ENCODE results near the gene STXBP3.
"Not testable (repeated sequence)": the region's sequence is repeated elsewhere in the genome, so short reads cannot be mapped to it uniquely, and the experiment has no call there.

The STXBP3 gene

DNA sequence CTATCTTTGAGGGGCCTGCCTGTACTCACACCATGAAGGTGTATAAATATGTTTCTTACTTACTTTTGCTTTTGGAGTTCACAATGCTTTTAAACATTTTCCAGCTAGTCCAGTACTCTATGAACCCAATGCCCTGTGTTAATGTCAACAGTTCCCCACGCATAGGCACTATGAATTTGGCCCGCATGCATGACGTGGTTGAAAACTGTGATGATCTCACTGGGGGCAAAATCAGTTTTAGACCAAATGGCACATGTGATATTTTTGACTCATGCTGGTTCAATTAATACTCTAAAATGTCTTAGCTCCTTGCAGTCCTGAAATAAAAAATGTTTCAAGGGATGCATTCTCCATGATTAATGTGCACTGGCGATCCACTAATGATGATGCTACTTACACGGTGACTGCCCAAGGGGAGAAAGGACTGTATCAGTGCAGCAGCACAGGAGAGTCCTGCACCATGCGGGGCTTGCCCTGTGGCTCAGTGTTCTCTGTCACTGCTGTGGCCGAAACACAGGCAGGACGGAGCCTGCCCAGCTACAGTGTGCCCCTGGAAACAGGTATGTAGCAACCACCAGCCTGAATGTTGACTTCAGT, 18.0 kb upstream of the STXBP3 start:
- no peak for DNase-seq (ENCODE audit: low spot score)

DNA sequence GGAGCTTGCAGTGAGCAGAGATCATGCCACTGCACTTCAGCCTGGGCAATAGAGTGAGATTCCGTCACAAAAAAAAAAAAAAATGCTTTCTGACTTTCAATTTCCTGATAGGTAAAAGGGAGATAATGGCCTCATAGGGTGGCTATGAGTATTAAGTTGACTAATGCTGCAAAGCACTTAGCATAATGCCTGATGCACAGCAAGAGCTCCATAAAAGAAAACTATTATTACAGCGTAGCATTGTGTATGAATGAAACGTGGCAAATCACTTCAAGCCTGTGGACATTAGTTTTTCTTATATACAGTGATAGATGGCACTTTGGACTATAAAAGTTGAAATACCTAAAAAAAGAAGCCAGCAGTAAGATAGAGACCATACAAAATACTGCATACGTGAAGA, 17.0 kb upstream of the STXBP3 start:
- DNase-seq (ENCODE audit: low spot score), result no peak

DNA sequence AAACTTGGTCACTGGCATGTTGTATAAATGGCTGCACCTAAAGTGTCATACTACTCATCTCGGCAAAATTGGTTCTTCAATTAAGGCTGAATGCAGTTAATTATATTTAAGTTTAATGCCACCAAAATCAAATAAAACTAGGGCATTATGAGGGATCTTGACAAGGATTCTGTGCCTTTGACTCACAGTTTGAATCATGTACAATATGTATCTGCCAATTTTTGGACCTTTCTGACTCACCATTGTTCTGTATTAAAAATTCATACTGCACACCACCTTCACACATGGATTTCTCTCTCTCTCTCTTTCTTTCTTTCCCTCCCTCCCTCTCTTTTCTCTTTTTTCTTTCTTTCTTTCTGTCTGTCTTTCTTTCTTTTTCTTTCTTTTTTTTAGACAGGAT, 14.1 kb upstream of the STXBP3 start:
- no peak for DNase-seq (ENCODE audit: low spot score)

DNA sequence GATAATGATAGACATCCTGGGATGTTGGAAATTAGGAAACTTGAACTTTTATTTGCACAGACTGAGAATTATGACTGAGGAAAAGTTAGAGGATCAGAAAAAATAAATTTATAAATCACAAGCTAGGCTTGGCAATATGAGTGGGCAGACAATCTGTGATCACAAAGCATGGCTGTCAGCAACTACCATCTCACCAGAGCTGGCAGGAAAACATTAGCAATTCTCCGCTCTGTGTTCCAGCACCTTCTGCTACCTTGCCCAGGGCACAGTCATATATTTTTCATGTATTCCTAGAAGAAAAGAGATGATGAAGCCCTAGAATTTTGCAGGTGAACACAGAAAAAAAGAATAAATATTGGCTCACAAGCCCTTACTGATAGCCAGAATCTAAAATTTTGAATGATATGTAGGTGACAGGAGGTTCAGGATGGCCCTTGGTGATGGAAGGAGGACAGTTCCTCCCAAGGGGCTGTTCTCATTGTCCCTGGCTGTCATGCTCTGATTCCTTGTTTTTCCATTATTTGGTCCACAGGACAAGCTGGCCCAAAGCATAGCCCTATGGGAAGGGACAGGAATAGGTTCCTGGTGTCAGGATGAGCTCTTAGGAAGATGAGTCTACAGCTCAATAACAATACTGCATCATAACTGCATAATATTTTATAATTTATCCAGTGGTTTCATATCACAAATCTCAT, 12.2 kb upstream of the STXBP3 start:
- DNase-seq (ENCODE audit: low spot score), result no peak

DNA sequence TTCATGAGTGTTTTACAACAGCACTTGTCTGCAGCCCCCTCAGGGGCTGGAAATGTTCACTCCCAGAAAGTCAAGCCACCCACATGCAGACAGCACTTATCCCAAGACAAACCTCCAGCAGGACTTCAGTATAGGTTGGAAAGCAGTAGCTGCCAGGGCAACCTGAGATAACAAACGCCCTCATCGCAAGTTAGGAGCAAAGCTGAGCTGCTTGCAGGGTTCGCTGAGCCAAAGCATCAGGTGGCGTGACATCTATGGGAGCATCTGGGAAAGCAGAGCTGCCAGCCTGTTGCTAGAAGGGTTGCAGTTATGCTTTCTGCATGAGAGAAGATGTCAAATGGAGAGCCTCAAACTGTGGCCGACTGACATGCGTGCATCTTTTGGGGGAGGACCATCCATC, 4.2 kb upstream of the STXBP3 start:
- no peak for DNase-seq (ENCODE audit: low spot score)

DNA sequence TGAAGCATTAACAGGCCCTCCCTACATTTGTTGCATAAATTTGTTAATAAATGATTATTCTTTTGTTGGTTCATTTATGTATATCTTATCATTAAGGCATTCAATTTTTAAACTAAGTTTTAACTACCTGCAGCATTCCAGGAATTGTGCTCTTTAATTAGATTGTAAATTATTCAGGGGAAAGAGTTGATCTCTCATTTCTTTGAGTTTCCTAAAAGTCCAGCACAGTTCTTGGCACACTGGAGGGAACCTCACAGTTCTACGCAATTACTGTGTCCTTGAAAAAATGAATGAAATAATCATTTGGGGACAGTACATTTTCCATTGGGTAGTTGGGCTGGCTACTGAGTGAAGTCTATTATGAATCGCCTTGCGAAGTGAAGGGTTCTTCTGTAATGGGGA, 493 bp upstream of the STXBP3 start:
- no peak for DNase-seq (ENCODE audit: low spot score)

DNA sequence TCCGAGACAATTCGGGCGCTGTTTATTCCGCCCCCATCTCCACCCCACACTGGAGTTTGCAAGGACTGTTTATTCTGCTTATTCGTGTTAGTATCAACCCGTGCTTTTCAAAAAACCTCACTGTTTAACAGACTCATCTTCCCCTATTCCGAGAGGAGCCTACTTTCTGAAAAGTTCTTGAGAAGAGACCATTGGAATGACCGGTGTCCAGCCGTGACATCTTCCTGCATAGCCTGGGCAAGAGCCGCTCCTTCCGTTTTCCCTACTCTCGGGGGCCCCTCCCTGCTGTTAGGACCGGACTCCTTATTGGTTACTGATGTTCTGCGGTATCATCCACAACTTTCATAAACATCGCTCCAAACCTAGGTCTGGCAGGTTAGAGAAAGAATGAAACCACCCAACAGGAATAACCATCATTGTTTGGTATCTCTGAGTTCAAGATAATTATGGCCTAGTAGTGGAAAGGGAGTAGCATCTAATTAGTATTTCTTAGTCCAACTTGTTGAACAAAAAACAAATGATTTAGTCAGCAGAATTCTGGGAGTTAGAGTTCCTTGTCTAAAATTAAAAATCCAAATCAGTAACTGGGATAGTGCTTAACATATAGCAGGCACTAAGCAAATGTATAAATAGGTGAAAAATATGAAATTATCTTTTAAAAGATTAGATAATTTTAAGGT, 837 bp downstream of the STXBP3 start:
- DNase-seq (ENCODE audit: low spot score), result peak; percentile 80

DNA sequence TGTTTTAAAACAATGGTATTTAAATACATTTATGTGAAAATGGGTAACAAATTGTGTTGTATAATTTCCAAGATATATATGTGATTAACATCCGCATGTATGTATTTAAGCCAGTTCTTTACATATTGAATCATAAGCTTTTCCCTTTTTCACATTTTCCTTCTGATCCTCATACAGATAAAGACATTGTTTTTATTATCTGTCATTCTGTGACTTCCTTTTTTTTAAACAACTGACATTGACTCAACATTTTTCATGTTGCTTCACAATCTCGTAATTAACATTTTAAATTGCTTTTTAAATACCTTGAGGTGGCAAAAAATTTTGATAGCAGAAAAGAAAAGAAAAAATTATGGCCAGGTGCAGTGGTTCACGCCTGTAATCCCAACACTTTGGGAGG, 1.4 kb downstream of the STXBP3 start:
- DNase-seq (ENCODE audit: low spot score), result no peak

DNA sequence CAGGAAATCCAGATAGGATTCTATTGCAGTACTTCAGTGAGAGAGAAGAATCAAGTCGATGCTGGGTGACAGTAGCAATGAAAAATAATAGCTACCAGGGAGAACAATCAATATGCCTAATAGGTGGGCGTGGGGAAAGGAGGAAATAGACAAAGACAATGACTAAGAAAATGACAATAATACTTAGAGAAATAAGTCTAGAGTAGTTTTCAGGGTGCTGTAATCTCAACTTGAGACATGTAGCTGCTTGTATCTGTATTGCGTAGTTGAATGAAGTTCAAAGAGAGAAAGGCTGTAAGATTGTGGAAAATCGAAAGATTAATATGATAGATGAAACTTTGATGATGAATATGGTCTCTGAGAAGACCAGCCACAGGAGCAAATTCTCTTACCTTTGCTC, 2.6 kb downstream of the STXBP3 start:
- DNase-seq (ENCODE audit: low spot score), result no peak

DNA sequence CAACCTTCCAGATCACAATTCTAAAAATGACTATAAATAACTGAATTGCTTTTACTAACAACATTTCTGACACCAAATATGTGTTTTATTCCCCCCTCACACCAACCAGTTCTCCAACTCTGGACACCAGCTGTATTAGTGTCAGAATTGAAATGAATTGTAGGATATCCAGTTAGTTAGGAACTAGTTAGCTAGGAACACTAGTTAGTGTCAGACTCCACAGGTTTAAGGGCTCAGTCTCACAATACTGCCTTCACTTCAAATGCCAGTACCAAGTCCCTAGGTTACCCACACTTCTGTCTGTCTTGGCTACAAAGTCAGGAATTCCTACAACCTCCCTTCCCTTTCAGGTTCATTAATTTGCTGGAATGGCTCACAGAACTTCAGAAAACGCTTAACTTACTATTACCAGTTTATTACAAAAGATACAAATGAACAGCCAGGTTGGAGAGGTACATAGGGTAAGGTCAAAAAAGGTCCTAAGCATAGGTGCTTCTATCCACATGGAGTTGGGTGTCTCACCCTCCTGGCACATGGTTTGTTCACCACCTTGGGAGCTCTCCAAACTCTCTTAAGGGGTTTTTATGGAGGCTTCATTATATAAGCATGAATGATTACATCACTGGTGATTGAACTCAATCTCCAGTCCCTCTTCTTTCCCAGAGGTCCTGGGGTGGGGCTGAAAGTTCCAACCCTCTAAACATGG, 4.2 kb downstream of the STXBP3 start:
- no peak for DNase-seq (ENCODE audit: low spot score)

DNA sequence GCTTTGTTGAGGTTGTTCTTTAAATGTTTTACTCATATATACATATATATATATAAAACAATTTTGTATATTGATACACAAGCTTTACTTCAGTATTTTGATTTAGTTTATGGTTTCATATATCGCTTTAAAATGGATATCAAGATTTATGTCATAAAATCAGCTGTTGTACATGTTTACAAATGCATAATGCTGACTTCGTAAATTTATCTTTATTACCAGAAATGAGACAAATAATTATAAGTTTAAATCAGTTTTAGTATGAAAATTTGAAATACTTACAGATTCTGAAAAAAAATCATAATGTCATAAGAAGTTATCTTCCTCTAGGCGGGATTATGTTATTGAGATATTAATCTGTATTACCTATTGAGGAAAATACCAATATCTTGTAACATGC, 6.9 kb downstream of the STXBP3 start:
- no peak for DNase-seq (ENCODE audit: low spot score)

DNA sequence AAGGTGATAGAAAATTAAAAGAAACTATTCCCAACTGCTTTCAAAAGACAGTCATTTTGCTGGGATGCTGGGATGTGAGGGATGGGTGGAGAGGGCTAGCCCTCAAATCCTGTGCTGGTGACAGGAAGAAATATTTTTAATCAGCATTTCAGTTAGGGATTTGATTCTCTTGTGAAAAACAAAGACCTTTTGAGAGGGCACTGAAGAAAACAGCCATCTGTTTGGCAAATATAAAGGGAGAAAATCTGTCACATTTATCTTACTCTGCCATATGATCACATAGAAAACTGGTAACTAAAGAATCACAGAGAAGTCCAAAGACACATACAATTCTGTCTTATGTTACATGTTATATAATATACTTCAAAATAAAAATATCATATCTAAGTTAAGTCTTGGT, 12.3 kb downstream of the STXBP3 start:
- no peak for DNase-seq (ENCODE audit: low spot score)

DNA sequence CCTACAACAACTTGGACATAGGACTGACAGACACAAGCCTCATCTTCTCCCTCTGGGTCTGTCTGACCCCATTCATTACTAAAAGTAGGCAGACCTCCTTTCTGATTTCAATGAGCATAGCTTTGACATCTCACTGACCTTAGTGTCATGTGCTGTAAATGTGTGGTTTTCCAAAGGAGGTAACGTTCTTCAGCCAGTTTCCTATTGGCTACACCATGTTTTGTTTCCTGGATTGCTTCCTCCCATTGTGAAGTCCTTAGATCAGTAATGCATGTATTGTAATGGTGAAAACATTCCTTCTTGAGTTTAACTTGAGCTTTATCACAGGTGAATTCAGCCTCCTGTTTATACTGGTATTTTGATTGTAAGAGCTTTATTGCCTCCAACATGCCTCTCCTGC, 20.6 kb downstream of the STXBP3 start:
- no peak for DNase-seq (ENCODE audit: low spot score)

DNA sequence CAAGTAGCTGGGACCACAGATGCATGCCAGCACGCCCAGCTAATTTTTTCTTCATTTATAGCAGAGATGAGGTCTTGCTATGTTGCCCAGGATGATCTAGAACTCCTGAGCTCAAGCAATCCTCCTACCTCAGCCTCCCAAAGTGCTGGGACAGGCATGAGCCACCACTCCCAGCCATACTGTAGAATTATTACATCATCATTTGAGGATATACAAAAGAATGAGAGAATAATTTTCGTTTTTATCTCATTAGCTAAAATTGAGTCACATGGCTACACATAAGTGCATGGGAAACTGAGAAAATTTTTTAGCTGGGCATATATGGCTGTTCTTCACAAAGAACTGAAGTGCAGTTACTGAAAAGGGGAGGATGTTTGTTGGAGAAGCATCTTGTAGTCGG, 21.2 kb downstream of the STXBP3 start:
- no peak for DNase-seq (ENCODE audit: low spot score)

DNA sequence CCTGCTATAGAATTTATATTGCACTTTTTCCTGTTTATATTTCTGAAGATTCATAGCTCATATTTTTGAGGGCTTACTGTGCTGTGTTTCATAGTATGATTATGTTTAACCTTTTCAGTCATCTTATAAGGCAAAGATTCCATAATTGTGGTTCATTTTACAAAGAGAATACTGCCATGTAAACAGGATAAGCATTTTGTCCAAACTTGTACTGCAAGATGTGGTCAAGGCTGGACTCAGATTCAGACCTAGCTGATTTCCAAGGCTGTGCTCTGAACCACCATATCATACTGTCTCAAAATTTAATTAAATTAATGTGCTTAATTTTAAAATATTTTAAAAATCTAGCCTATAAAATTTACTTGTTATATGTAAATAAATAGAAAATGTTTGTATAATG, 31.4 kb downstream of the STXBP3 start:
- DNase-seq (ENCODE audit: low spot score), result no peak

DNA sequence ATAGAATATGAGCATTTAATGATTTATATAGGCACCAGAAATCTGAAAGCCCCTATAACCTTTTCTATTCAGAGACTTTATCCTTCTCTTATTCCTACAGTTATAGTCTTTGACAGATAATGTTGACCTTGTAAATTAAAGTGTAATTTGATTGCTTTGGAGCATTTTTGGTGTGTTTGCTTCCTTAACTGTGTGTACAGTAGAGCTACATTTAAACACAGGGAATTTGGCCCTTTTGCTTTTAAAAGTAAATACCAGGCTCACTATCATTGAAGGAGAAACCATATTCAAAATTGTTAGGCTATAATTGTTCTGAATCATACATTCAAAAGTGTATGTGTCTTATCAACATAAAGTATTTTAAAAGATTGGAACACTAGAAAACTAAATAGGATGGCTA, 33.0 kb downstream of the STXBP3 start:
- no peak for DNase-seq (ENCODE audit: low spot score)

DNA sequence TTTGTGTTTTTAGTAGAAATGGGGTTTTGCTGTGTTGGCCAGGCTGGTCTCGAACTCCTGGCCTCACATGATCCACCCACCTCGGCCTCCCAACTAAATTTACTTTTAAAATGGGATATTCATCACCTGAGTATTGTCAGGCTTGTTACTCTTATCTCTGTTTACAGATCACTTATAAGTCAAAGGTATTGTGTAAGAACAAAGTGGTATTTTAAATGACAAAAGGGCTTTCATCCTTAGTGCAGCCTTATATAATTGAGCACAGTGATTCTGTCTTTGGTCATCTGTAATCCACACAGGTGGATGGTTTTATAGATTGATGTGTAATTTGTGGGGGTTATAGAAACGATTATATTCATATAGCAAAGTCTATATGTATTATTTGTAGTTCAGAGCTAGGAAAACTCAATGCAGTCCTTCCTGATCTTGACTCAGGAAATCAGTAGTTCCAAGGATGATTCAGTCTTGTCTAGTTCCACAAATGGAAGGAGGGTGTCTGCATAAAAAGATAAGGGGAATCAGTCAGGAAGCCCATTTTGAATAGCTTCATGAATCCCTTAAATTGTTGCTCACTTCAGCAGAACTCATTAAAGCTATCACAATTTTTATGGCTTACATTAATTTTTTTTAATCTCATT, 34.6 kb downstream of the STXBP3 start:
- DNase-seq (ENCODE audit: low spot score), result no peak

DNA sequence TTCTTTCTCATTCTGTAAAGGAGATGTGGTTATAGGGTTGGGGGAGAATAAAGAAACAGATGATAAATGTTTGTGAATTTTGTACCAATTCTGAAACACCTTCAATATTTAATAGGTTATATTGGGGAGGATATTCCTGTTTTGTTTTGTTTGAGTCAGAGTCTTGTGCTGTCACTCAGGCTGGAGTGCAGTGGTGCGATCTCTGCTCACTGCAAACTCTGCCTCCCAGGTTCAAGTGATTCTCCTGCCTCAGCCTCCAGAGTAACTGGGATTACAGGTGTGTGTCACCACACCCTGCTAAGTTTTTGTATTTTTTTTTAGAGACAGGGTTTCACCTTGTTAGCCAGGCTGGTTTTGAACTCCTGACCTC, 35.1 kb downstream of the STXBP3 start:
- not testable (repeated sequence) for DNase-seq (ENCODE audit: low spot score)

DNA sequence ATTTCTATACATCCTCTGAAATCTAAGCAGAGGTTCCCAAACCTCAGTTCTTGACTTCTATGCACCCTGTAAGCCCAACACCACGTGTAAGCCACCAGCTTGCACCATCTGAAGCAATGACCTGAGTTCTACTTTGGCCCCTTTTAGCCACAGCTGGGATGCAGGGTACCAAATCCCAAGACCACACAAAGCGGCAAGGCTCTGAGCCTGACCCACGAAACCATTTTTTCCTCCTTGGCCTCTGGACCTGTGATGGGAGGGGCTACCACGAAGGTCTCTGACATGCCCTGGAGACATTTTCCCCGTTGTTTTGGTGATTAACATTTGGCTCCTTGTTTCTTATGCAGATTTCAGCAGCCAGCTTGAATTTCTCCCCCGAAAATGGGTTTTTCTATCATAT, 38.8 kb downstream of the STXBP3 start:
- DNase-seq (ENCODE audit: low spot score), result no peak

DNA sequence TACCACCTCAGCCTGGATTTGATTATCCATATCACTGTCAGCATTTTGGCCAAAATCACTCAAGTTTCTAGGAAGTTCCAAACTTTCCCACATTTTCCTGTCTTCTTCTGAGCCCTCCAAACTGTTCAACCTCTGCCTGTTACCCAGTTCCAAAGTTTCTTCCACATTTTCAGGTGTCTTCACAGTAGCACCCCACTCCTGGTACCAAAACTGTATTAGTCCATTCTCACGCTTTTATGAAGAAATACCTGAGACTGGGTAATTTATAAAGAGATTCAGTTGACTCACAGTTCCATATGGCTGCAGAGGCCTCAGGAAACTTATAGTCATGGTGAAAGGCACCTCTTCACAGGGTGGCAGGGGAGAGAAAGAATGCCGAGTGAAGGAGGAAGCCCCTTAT, 39.4 kb downstream of the STXBP3 start:
- no peak for DNase-seq (ENCODE audit: low spot score)

DNA sequence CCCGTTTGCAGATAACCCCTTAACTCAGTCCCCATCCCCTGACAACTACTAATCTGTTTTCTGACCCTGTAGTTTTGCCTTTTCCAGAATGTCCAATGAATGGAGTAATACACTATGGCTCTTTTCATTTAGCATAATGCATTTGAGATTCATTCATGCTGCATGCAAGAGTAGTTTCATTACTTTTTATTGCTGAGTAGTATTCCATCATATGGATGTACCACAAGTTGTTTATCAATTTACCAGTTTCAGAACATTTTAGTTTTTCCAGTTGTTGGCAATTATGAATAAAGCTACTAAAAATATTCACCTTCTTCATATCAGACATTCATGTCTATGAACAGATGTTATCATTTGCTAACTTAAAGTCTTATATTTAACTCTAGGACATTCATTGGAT, 45.3 kb downstream of the STXBP3 start:
- no peak for DNase-seq (ENCODE audit: low spot score)

DNA sequence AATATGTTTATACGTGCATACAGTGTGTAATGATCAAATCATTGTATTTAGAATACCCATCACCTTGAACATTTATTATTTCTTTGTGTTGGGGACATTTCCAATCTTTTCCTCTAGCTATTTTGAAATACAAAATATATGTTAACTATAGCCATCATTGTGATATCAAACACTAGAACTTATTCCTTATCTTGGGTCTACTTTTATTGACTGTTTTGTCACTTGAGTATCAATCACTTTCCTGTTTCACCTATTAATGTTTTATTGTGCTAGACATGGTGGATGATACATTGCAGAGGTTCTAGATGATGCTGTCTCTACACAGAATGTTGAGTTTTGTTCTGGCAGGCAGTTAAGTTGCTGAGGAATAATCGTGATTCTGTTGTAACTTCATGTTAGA, 45.9 kb downstream of the STXBP3 start:
- DNase-seq (ENCODE audit: low spot score), result no peak

DNA sequence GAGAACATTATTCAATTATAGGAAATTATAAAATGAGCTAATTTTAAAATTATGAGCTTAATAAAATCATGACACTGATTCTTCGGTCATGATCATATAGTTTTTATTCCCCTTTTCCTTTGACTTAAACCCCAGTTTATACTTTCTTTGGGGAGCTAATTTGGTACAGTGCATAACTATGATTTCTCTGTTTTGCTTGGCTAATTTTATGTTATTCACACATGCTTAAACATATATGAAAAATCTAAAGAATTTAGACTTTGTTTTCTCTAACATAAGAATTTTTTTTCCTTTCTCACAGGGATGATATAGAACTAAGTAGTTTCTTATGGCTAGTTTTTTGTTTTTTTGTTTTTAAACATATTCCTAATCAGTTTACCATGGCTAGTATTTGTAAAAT, 52.5 kb downstream of the STXBP3 start:
- DNase-seq (ENCODE audit: low spot score), result no peak
